HG03442 (cell line): ENCODE measurements around the gene DNAJB14.
"Not testable (repeated sequence)": the region's sequence is repeated elsewhere in the genome, so short reads cannot be mapped to it uniquely, and the experiment has no call there.

Source experiments
- ATAC-seq: cut with Tn5 transposase; IDR thresholded peaks from one replicate; pipeline ENCODE4 v1.9.1; 2021; ENCODE audit warnings: mild to moderate bottlenecking, moderate library complexity; ENCODE audit not compliant: unreplicated experiment

DNAJB14 gene

GRCh38 chr4:99946356-99947189 lies at the start of gene DNAJB14:
DNAJB14 (minus strand) TSS chr4:99946618; CDS start chr4:99946571, 47 bp downstream.
- peak; percentile 40 for ATAC-seq

DNA sequence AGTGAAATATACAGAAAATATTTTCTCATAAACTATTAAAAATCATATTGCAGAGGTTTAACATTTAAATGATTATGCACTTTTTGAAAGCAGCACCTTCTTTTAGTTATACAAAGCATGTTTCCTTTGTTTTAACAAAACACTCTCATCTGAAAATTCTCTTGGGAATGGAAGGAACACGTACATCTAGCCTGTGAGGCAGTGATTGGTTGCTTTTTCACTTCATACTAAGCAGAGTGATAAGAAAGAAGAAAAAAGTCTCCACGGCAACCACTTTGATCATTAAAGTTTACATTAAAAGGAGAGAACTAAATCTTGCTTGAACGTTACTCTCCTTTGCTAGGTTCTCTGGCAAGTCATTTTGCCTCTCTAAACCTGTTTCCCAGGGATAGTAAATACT lies 45.3 kb upstream of the DNAJB14 start:
- ATAC-seq: no peak

GRCh38 chr4:99987681-99988080 lies 41.3 kb upstream of the DNAJB14 start:
- no peak for ATAC-seq

DNA sequence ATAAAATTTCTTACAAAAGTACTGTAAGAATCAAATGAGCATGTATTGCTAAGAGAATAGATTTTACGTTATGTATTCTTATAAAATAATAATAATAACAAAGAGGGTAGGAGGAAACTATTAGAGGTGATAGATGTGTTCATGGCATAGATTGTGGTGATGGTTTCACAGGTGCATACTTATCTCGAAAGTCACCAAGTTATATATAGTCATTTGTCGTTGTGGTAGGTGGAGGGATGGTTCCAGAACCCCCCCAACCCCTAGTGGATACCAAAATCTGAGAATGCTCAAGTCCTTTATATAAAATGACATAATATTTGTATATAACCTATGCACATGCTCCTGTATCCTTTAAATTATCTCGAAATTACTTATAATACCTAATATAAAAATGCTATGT lies 40.4 kb upstream of the DNAJB14 start:
- peak; percentile 66 for ATAC-seq

- no peak for ATAC-seq
Measured at GRCh38 chr4:99983289-99983943, 37.0 kb upstream of the DNAJB14 start.

- ATAC-seq: no peak
Measured at GRCh38 chr4:99979872-99980271, 33.5 kb upstream of the DNAJB14 start.

DNA sequence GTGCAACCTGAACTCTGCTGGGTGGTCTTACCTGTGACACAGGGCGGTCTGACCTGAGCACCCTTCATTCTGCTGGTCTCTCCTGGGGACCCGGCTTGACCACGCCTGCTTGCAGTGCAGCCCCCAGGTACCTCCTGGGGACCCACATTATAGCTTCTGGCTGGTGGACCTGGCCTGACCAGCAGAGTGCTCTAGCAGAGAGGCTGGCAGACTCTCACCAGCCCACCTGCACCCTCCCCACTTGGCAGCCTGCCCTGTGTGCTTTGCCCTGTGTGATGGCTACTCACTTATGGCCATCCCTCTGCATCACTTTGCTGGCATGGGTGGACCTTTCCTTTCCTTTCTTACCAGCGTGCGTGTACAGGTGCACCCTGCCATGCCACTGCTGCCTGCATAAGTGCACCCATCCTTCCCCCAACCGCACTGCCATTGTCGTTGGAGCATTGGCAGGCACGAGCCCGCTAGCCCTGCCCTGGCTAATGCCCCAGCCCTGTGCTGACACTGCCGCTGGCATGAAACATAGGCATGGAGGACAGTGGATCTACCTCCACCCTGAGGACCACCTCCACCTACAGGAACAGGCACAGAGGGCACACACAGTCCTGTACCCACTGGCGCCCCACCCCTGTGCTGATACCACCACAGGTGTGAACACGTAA lies 25.2 kb upstream of the DNAJB14 start:
- ATAC-seq: no peak

GRCh38 chr4:99968330-99968729 lies 21.9 kb upstream of the DNAJB14 start:
- ATAC-seq: no peak

- ATAC-seq: no peak
Measured at GRCh38 chr4:99966692-99967091, 20.3 kb upstream of the DNAJB14 start.

- ATAC-seq: no peak
Measured at GRCh38 chr4:99965674-99966350, 19.4 kb upstream of the DNAJB14 start.

DNA sequence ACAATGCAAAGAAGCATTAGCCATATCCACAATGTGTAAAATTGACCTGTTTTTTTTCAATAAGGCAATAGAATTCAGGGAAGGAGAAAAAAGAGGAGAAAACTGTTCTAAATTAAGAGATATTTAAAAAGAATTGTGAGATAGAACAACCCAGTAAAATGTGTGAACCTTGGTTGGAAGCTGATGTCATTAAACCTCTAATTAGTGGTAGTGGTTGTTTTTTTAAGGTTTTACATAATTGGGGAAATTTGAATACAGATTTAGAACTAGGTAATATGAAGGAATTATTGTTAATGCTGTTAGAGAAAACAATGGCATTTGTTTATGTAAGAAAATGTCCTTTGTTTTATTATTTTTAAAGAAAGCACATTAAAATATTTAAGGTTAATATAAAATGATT lies 18.8 kb upstream of the DNAJB14 start:
- ATAC-seq: no peak

GRCh38 chr4:99961711-99962110 lies 15.3 kb upstream of the DNAJB14 start:
- no peak for ATAC-seq

GRCh38 chr4:99960648-99961047 lies 14.2 kb upstream of the DNAJB14 start:
- ATAC-seq: no peak

DNA sequence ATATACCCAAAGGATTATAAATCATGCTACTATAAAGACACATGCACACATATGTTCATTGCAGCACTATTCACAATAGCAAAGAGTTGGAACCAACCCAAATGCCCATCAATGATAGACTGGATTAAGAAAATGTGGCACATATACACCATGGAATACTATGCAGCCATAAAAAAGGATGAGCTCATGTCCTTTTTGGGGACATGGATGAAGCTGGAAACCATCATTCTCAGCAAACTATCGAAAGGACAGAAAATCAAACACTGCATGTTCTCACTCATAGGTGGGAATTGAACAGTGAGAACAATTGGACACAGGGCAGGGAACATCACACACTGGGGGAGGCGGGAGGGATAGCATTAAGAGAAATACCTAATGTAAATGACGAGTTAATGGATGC lies 11.8 kb upstream of the DNAJB14 start:
- not testable (repeated sequence) for ATAC-seq

- ATAC-seq: no peak
Measured at GRCh38 chr4:99950913-99951254, 4.5 kb upstream of the DNAJB14 start.

- peak; percentile 58 for ATAC-seq
Measured at GRCh38 chr4:99949999-99950912, 3.8 kb upstream of the DNAJB14 start, which contains the start of gene H2AZ1. H2AZ1 (minus strand) TSS chr4:99950275; CDS start chr4:99950170, 105 bp downstream.

DNA sequence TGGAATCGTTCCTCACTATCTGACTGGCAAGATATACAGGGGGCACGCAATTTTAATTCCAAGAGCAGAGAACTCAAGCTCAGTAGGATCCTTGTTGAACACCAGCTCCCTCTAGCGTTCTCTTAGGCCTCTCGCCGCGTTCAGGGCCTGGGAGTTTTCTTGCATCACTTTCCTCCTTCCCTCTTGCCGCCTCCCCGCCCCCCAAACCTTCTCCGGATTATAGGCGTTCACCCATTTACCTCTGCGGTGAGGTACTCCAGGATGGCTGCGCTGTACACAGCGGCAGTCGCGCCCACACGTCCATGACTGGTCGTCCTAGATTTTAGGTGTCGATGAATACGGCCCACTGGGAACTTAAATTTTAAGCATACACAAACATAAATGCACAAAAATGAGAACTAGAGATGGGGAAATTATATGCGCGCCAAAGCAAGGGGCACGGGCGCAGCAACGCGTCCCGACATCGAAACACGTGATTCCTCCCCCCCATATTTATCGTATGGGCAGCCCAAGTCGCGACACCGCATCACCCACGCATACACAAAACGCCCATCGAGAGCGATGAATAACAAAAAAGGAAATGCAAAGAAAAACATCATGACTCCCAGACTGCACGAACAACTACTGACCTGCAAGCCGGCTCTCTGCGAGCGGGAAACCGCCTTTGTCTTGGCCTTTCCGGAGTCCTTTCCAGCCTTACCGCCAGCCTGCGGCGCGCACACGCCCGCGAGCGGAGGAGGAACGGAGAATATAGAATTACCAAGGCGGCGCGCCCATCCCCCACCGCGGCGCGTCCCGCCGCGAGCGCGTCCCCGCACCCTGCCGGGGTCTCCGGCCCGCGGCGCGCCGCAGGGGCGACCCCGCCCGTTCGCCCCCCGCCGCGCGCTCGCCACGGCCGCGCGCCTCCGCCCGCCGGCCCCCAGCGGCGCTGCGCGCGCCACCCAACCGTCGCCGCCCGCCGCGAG lies 2.9 kb upstream of the DNAJB14 start:
- ATAC-seq: peak; percentile 18

DNA sequence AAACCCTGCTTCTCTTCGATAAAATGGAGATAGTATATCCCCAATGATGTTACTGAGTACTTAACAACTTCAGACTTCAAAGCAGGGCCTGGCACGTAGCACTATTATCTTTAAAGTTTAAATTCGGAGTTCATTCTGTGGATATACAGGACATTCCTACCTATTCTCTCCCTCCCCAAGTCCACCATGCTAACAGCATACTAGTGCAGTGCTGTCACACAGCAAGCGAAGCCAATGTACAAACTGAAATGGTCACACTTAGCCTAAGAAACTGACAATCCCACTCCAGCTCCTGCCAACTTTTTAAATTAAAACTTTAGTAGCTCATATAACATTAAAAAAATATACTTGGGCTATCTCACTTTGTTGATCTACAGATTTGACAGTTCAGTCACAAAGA lies 1.2 kb upstream of the DNAJB14 start:
- ATAC-seq: no peak

- no peak for ATAC-seq
Measured at GRCh38 chr4:99947190-99947578, 766 bp upstream of the DNAJB14 start.
